ENCODE measurements around the gene MAMDC4. TPM values are rescaled to one million over a fixed set of nuclear protein-coding genes. Genes with fewer than 3 reads are reported as not detected.
"Not testable (repeated sequence)": the region's sequence is repeated elsewhere in the genome, so short reads cannot be mapped to it uniquely, and the experiment has no call there.

MAMDC4 gene
- total RNA-seq, 2 experiments from 2014 or later = 18.5 to 19.1 TPM

- POLR2A ChIA-PET = no interaction called here
- Mint-ChIP-seq H3K4me3 (no peak overlapping the region), H3K27ac (no peak overlapping the region), H3K9me3 (no peaks in the 10 kb centered on the region), H3K27me3 (no peaks in the 10 kb centered on the region), H3K36me3 (ENCODE audit: low read depth) (peaks cover 2% of the 10 kb centered on the region), H3K4me1 (ENCODE audit: low read depth) (peaks cover 5% of the 10 kb centered on the region)
- TF ChIP-seq, protein P1, sequence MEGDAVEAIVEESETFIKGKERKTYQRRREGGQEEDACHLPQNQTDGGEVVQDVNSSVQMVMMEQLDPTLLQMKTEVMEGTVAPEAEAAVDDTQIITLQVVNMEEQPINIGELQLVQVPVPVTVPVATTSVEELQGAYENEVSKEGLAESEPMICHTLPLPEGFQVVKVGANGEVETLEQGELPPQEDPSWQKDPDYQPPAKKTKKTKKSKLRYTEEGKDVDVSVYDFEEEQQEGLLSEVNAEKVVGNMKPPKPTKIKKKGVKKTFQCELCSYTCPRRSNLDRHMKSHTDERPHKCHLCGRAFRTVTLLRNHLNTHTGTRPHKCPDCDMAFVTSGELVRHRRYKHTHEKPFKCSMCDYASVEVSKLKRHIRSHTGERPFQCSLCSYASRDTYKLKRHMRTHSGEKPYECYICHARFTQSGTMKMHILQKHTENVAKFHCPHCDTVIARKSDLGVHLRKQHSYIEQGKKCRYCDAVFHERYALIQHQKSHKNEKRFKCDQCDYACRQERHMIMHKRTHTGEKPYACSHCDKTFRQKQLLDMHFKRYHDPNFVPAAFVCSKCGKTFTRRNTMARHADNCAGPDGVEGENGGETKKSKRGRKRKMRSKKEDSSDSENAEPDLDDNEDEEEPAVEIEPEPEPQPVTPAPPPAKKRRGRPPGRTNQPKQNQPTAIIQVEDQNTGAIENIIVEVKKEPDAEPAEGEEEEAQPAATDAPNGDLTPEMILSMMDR (IDR thresholded peaks at IDR 0.05) = no peak
- intact Hi-C loops (cut with micrococcal nuclease) = no loop called here
- CTCF ChIA-PET = no interaction called here
- no peak for DNase-seq
- ATAC-seq = no peak
Measured at GRCh38 chr9:136837146-136837855, 14.8 kb upstream of the MAMDC4 start.

GRCh38 chr9:136837856-136838277 lies 14.3 kb upstream of the MAMDC4 start:
- H3K36me3 Mint-ChIP-seq (ENCODE audit: low read depth); ATAC-seq; H3K4me3 Mint-ChIP-seq; CTCF ChIA-PET; H3K4me1 Mint-ChIP-seq (ENCODE audit: low read depth); DNase-seq; H3K27me3 Mint-ChIP-seq; H3K27ac Mint-ChIP-seq; H3K9me3 Mint-ChIP-seq; intact Hi-C loops (cut with micrococcal nuclease): not testable (repeated sequence)
- POLR2A ChIA-PET = interaction anchor here (1.1 to 1.6 kb wide), 2 partner anchors 15 to 51 kb away, joined by 3 read pairs; no protein-coding TSS in a partner anchor

DNA sequence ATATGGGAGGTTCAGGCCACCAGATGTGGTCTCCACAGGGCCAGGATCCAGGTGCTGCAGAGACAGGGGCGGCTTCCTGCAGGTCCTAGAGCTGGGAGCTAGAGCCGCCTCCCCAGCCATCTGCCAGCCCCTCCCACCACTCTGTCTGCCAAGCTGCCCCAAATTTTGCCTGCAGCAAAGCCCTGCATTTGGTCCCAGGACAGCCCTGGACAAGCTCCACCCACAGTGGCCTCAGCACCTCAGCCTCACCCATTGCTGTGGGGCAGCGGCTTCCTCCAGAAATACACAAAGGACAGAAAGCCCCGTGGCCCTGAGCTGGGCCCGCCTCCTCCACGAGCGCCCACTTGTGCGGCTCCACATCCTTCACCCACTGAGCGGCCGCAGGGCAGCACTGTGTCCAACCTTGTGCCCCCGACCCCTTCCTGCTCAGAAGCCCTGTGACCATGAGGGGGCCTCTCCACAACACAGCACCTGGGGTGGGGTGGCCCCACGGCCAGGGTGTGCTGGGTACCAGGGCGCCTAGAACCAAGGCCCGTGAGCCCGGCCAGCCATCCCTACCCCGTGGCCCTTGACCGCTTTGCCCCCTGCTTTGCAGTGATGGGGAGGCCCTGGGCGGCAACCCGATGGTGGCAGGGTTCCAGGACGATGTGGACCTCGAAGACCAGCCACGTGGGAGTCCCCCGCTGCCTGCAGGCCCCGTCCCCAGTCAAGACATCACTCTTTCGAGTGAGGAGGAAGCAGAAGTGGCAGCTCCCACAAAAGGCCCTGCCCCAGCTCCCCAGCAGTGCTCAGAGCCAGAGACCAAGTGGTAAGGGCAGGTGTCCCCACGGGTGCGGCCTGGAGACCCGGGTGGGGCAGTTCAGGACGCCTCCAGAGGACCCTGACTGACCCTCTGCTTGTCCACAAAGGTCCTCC lies 13.6 kb upstream of the MAMDC4 start:
- Mint-ChIP-seq H3K27ac (no peak overlapping the region), H3K9me3 (no peaks in the 10 kb centered on the region), H3K4me1 (ENCODE audit: low read depth) (peaks cover 10% of the 10 kb centered on the region), H3K36me3 (ENCODE audit: low read depth) (peaks cover 2% of the 10 kb centered on the region), H3K27me3 (no peaks in the 10 kb centered on the region), H3K4me3 (no peak overlapping the region)
- TF ChIP-seq, protein P1 (IDR thresholded peaks at IDR 0.05) = no peak
- no peak for ATAC-seq
- intact Hi-C loops (cut with micrococcal nuclease) = no loop called here
- DNase-seq = no peak
- ChIA-PET POLR2A (interaction anchor here (1.1 to 1.6 kb wide), 2 partner anchors 16 to 51 kb away, joined by 3 read pairs; no protein-coding TSS in a partner anchor), CTCF (no interaction called here)

GRCh38 chr9:136839229-136840139 lies 12.7 kb upstream of the MAMDC4 start:
- H3K27me3 Mint-ChIP-seq = peaks cover 2% of the 10 kb centered on the region
- no peaks in the 10 kb centered on the region for H3K9me3 Mint-ChIP-seq
- ATAC-seq (no peak), DNase-seq (no peak)
- POLR2A ChIA-PET = interaction anchor here (1.0 to 1.6 kb wide), 2 partner anchors 7 to 17 kb away, joined by 3 read pairs; no protein-coding TSS in a partner anchor
- no peak overlapping the region for H3K4me3 Mint-ChIP-seq
- peaks cover 2% of the 10 kb centered on the region for H3K36me3 Mint-ChIP-seq (ENCODE audit: low read depth)
- peaks cover 12% of the 10 kb centered on the region for H3K4me1 Mint-ChIP-seq (ENCODE audit: low read depth)
- no peak overlapping the region for H3K27ac Mint-ChIP-seq
- CTCF ChIA-PET = interaction anchor here (1.1 kb wide), 1 partner anchor 47 kb away, joined by 4 read pairs; no protein-coding TSS in a partner anchor
- intact Hi-C loops (cut with micrococcal nuclease) = loop anchor here (5.0 kb wide), 1 partner anchor 52 kb away; no protein-coding TSS in a partner anchor
- TF ChIP-seq, protein P1 (IDR thresholded peaks at IDR 0.05) = no peak
